ENCODE results near the gene DEFB132. TPM values are rescaled to one million over a fixed set of nuclear protein-coding genes. Genes with fewer than 3 reads are reported as not detected.

DEFB132 gene
- total RNA-seq, 1 donor from 2014 or later = not detected

GRCh38 chr20:259981-260380 lies 2.5 kb downstream of the DEFB132 start:
- no peak for TF ChIP-seq CTCF (IDR thresholded peaks at IDR 0.05; ENCODE audit: partially characterized antibody, unreplicated experiment)
- Mint-ChIP-seq H3K4me1 (ENCODE audit: low read depth, unreplicated experiment) (peaks cover 11% of the 10 kb centered on the region), H3K4me3 (ENCODE audit: unreplicated experiment) (no peak overlapping the region), H3K27me3 (ENCODE audit: unreplicated experiment) (peaks cover 3% of the 10 kb centered on the region), H3K36me3 (ENCODE audit: unreplicated experiment) (no peaks in the 10 kb centered on the region), H3K27ac (ENCODE audit: unreplicated experiment) (no peak overlapping the region), H3K9me3 (ENCODE audit: unreplicated experiment) (no peaks in the 10 kb centered on the region)
- no peak for DNase-seq

GRCh38 chr20:263701-264100 lies 6.2 kb downstream of the DEFB132 start:
- Mint-ChIP-seq H3K27me3 (ENCODE audit: unreplicated experiment) (peaks cover 3% of the 10 kb centered on the region), H3K4me3 (ENCODE audit: unreplicated experiment) (no peak overlapping the region), H3K9me3 (ENCODE audit: unreplicated experiment) (peaks cover 5% of the 10 kb centered on the region), H3K4me1 (ENCODE audit: low read depth, unreplicated experiment) (peaks cover 7% of the 10 kb centered on the region), H3K27ac (ENCODE audit: unreplicated experiment) (no peak overlapping the region), H3K36me3 (ENCODE audit: unreplicated experiment) (no peaks in the 10 kb centered on the region)
- TF ChIP-seq CTCF (IDR thresholded peaks at IDR 0.05; ENCODE audit: partially characterized antibody, unreplicated experiment) = no peak
- DNase-seq = no peak

- peak; percentile 96 for TF ChIP-seq CTCF (IDR thresholded peaks at IDR 0.05; ENCODE audit: partially characterized antibody, unreplicated experiment)
- peak overlapping the region; percentile 62 for H3K27ac Mint-ChIP-seq (ENCODE audit: unreplicated experiment)
- no peaks in the 10 kb centered on the region for H3K4me1 Mint-ChIP-seq (ENCODE audit: low read depth, unreplicated experiment)
- no peaks in the 10 kb centered on the region for H3K36me3 Mint-ChIP-seq (ENCODE audit: unreplicated experiment)
- peak; percentile 96 for DNase-seq
- H3K4me3 Mint-ChIP-seq (ENCODE audit: unreplicated experiment) = peak overlapping the region; percentile 81
- peaks cover 8% of the 10 kb centered on the region for H3K9me3 Mint-ChIP-seq (ENCODE audit: unreplicated experiment)
- H3K27me3 Mint-ChIP-seq (ENCODE audit: unreplicated experiment) = peaks cover 2% of the 10 kb centered on the region
These were observed 9.4 kb downstream of the DEFB132 start for GRCh38 chr20:266596-267562.

GRCh38 chr20:270517-270916 lies 13.0 kb downstream of the DEFB132 start:
- H3K9me3 Mint-ChIP-seq (ENCODE audit: unreplicated experiment) = peaks cover 8% of the 10 kb centered on the region
- no peaks in the 10 kb centered on the region for H3K36me3 Mint-ChIP-seq (ENCODE audit: unreplicated experiment)
- peaks cover 7% of the 10 kb centered on the region for H3K27me3 Mint-ChIP-seq (ENCODE audit: unreplicated experiment)
- TF ChIP-seq CTCF (IDR thresholded peaks at IDR 0.05; ENCODE audit: partially characterized antibody, unreplicated experiment) = no peak
- DNase-seq = no peak
- no peak overlapping the region for H3K4me3 Mint-ChIP-seq (ENCODE audit: unreplicated experiment)
- H3K4me1 Mint-ChIP-seq (ENCODE audit: low read depth, unreplicated experiment) = no peaks in the 10 kb centered on the region
- H3K27ac Mint-ChIP-seq (ENCODE audit: unreplicated experiment) = no peak overlapping the region

GRCh38 chr20:271069-271468 lies 13.5 kb downstream of the DEFB132 start:
- peaks cover 4% of the 10 kb centered on the region for H3K36me3 Mint-ChIP-seq (ENCODE audit: unreplicated experiment)
- no peaks in the 10 kb centered on the region for H3K4me1 Mint-ChIP-seq (ENCODE audit: low read depth, unreplicated experiment)
- no peak overlapping the region for H3K27ac Mint-ChIP-seq (ENCODE audit: unreplicated experiment)
- TF ChIP-seq CTCF (IDR thresholded peaks at IDR 0.05; ENCODE audit: partially characterized antibody, unreplicated experiment) = no peak
- DNase-seq = no peak
- H3K27me3 Mint-ChIP-seq (ENCODE audit: unreplicated experiment) = peaks cover 7% of the 10 kb centered on the region
- no peak overlapping the region for H3K4me3 Mint-ChIP-seq (ENCODE audit: unreplicated experiment)
- peaks cover 8% of the 10 kb centered on the region for H3K9me3 Mint-ChIP-seq (ENCODE audit: unreplicated experiment)

Measured in glutamatergic neuron (in vitro differentiated cells).